Heart right ventricle (tissue), 16 donors: ENCODE results near the gene MEGF10. TPM values are rescaled to one million over a fixed set of nuclear protein-coding genes. Genes with fewer than 3 reads are reported as not detected.

Experiments
- ATAC-seq, 8 donors: fragments of 200-7000 bp; cut with Tn5 transposase; one replicate each; pipeline ENCODE4 v1.9.1; 2020; ENCODE audit warnings: mild to moderate bottlenecking in 8 of 8, moderate library complexity in 8 of 8, moderate number of reproducible peaks in 1 of 8
- DNase-seq, 2 donors: peaks; one replicate each; pipeline ENCODE4 v3.0.0-alpha.2; 2020
- H3K27ac ChIP-seq, 10 donors: fragments of 200-600 bp; sonication (generic) in 2 of 10; one replicate each; pipeline versions ENCODE4 v1.5.0 to v1.8.0; 2020 to 2022; ENCODE audit warnings: mild to moderate bottlenecking in 3 of 10
- H3K27me3 ChIP-seq, 7 donors: fragments of 200-600 bp; one replicate each; pipeline ENCODE4 v1.8.0; 2021 to 2022; ENCODE audit warnings: mild to moderate bottlenecking in 2 of 7
- H3K36me3 ChIP-seq, 9 donors: fragments of 200-600 bp; sonication (generic) in 1 of 9; one replicate each; pipeline versions ENCODE4 v1.5.0 to v1.8.0; 2020 to 2022; ENCODE audit warnings: mild to moderate bottlenecking in 2 of 9
- H3K4me1 ChIP-seq, 9 donors: fragments of 200-600 bp; sonication (generic) in 1 of 9; one replicate each; pipeline versions ENCODE4 v1.5.0 to v1.8.0; 2020 to 2022; ENCODE audit warnings: mild to moderate bottlenecking in 4 of 9
- H3K4me3 ChIP-seq, 10 donors: fragments of 200-600 bp; sonication (generic) in 2 of 10; one replicate each; pipeline versions ENCODE4 v1.5.0 to v1.8.0; 2020 to 2022; ENCODE audit warnings: mild to moderate bottlenecking in 7 of 10, moderate library complexity in 2 of 10
- H3K9me3 ChIP-seq, 11 donors: fragments of 200-600 bp in 10 of 11; sonication (generic) in 2 of 11; one replicate each; pipeline versions ENCODE4 v1.5.0 to v1.8.0; 2013 to 2022; ENCODE audit warnings: mild to moderate bottlenecking in 2 of 11, control low read depth in 1 of 11, moderate library complexity in 1 of 11
- CTCF ChIP-seq, 9 donors: fragments of 200-600 bp; sonication (generic) in 2 of 9; IDR thresholded peaks; one replicate each; pipeline versions ENCODE4 v1.5.0 to v1.8.0; 2021 to 2022; ENCODE audit warnings: antibody characterized with exemption in 9 of 9, mild to moderate bottlenecking in 5 of 9, moderate library complexity in 1 of 9
- WGBS, 2 donors: extraction: QIAGEN DNeasy Blood & Tissue Kit; methylation state at CpG; one replicate each; pipeline ENCODE4 v1.1.7; 2013; ENCODE audit warnings: inconsistent platforms in 1 of 2; 5-methylcytosine and 5-hydroxymethylcytosine counted together
- intact Hi-C, 10 donors: fragments of 100-400 bp; cut with DNase I; formaldehyde crosslinking; loops; one replicate each; pipeline versions ENCODE4 v1.11.1 to v1.14.2; 2022
- long read RNA-seq, 3 donors: library from polyadenylated mRNA; unstranded; transcript quantifications; one replicate each; pipeline ENCODE4 v2.0.0, GENCODE V29; 2020 to 2021
- polyA plus RNA-seq, 2 donors: library from polyadenylated mRNA; stranded (reverse); fragments of 200-250 nt; gene quantifications; one replicate each; pipeline ENCODE4 v1.2.3, GENCODE V29; 2013
- total RNA-seq, 10 donors: library from RNA; stranded (reverse); fragmentation: NEBNext Ultra II Directional in 3 of 10; extraction: Animal tissue kit (Norgen Biotek cat#: 25700) in 3 of 10; gene quantifications; one replicate each; pipeline versions ENCODE4 v1.2.1 to v1.2.4, GENCODE V29; 2021 to 2023
- donor health status: Arrhythmogenic right ventricular cardiomyopathy.
- donor health status: ischemic (EF 13 %, LVEDD 7.1; RV severe dilation, severe dysfunction).
- donor health status: healthy with polysubstance abuse.
- donor health status: DM: no; HTN: yes; CAD: no.
- donor health status: DM: no; HTN: no; CAD: no.
- donor health status: ischemic (EF 25% LVEDD 6.9; RV normal size, moderate dysfunction).
- donor health status: ischemic (EF 25% LVEDD 5.7; RV mildly dilated, moderate dysfunction).
- donor health status: healthy.
- donor health status: DM: yes; HTN: yes; CAD: no.
- donor health status: Ischemic cardiomyopathy.
- donor health status: ischemic (EF 35%, LVEDD 5.7; RV mildly dilated, moderate dysfunction).
- donor health status: nonischemic (EF 11% LVEDD 7.7; RV severe dilation, severe dysfunction).
- donor health status: DM: yes; HTN: yes; CAD: no.
- donor health status: PGD.
- donor health status: ischemic (EF 29% LVEDD 5.4; RV normal size, mild dysfunction).
- donor health status: nonischemic (EF 23%, LVEDD 6.1; RV moderate dilation, normal function).

MEGF10 gene
- 1 to 10 TPM in 1 of 10 donors, under 1 TPM in 8, not detected in 1; 0.02 to 1.0 (median 0.38) TPM for total RNA-seq
- under 1 TPM; 0.10 to 0.15 TPM for polyA plus RNA-seq
- long read RNA-seq, donor 1: 0 reads
- long read RNA-seq, donor 2: 0 reads
- long read RNA-seq, donor 3: 0 reads

GRCh38 chr5:127290019-127290945 lies at the start of gene MEGF10:
MEGF10 (plus strand) TSS chr5:127290796; CDS start chr5:127331309, 40,513 bp downstream.
- Histone ChIP-seq H3K4me1 (peaks cover 0 to 12% (median 5%) of the 10 kb centered on the region in 9 donors), H3K27me3 (peaks cover 0 to 82% (median 51%) of the 10 kb centered on the region in 7 donors), H3K36me3 (no peaks in the 10 kb centered on the region), H3K4me3 (peak within 1 kb of the TSS in 9 of 10 donors; percentile 17 to 51 (median 36)), H3K9me3 (peaks cover 0 to 9% (median 0%) of the 10 kb centered on the region in 11 donors), H3K27ac (no peak within 1 kb of the TSS)
- intact Hi-C loops: loop anchor here in 9 of 10 donors (1.0 to 10.0 kb wide), 8 partner anchors 152 to 203 kb away; no protein-coding TSS in a partner anchor
- peak; percentile 51 to 85 (median 70) for ATAC-seq
- peak; percentile 21 to 35 for DNase-seq
- 1% methylated on average over 61 of the region's 61 CpGs for WGBS, 2 donors
- TF ChIP-seq CTCF (IDR thresholded peaks at IDR 0.05): peak; percentile 39 to 74 (median 63)

DNA sequence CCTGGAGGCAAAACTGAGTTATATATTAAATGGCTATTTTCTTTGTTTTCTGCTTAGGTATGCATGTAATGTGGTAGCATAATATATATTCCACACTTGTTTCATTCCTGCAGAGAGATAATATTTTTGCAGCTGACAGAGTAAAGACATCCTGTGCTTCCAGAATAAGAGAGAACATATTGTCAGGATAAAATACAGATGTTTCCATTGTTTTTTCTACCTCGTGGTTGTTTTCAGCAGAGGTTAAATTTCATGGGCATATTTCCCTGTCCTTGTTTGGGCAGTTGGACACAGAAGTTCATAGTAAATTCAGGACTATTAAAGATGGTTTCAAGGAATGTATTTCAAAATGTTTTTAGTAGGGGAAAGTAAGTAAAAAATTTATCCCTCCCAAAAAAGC lies 47.6 kb upstream of the MEGF10 start:
- no peak overlapping the region for H3K27ac ChIP-seq
- no peak for ATAC-seq
- H3K4me3 ChIP-seq: no peak overlapping the region
- intact Hi-C loops: no loop called here
- DNase-seq: no peak
- no peak for TF ChIP-seq CTCF (IDR thresholded peaks at IDR 0.05)
- no peaks in the 10 kb centered on the region for H3K4me1 ChIP-seq
- H3K27me3 ChIP-seq: peaks cover 0 to 6% (median 0%) of the 10 kb centered on the region in 7 donors
- H3K9me3 ChIP-seq: peaks cover 0 to 16% (median 2%) of the 10 kb centered on the region in 11 donors
- no peaks in the 10 kb centered on the region for H3K36me3 ChIP-seq
- WGBS, 2 donors: 25 to 35% methylated on average over 1 of the region's 1 CpG

DNA sequence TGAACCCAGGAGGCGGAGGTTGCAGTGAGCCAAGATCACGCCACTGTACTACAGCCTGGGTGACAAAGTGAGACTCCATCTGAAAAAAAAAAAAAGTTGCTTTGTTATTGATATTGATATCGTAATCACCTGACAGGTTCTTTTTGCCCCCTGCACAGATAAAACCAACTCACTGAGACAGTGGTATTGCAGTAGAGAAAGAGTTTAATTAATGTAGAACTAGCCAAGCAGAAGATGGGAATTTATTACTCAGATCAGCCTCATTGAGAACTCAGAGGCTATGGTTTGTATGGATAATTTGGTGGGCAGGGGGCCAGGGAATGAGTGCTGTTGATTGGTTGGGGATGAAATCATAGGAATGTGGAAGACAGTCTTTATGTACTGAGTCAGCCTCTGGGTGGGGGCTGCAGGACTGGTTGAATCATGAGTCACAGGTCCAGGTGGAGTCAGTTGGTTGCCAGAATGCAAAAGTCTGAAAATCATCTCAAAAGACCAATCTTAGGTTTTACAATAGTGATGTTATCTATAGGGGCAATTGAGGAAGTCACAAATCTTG lies 35.8 kb upstream of the MEGF10 start:
- H3K27me3 ChIP-seq: no peaks in the 10 kb centered on the region
- H3K36me3 ChIP-seq: no peaks in the 10 kb centered on the region
- no peak overlapping the region for H3K27ac ChIP-seq
- H3K4me3 ChIP-seq: no peak overlapping the region
- H3K9me3 ChIP-seq: peaks cover 0 to 27% (median 15%) of the 10 kb centered on the region in 11 donors
- TF ChIP-seq CTCF (IDR thresholded peaks at IDR 0.05): no peak
- intact Hi-C loops: no loop called here
- WGBS, 2 donors: 98% methylated on average over 3 of the region's 3 CpGs
- no peaks in the 10 kb centered on the region for H3K4me1 ChIP-seq
- DNase-seq: no peak
- ATAC-seq: no peak

- Histone ChIP-seq H3K9me3 (peaks cover 0 to 27% (median 15%) of the 10 kb centered on the region in 11 donors), H3K4me1 (no peaks in the 10 kb centered on the region), H3K27ac (no peak overlapping the region), H3K4me3 (no peak overlapping the region), H3K36me3 (no peaks in the 10 kb centered on the region), H3K27me3 (no peaks in the 10 kb centered on the region)
- TF ChIP-seq CTCF (IDR thresholded peaks at IDR 0.05): no peak
- ATAC-seq (no peak), DNase-seq (no peak)
- intact Hi-C loops: no loop called here
- 84% methylated on average over 2 of the region's 2 CpGs for WGBS, 2 donors
Observed at GRCh38 chr5:127256886-127257597, 33.6 kb upstream of the MEGF10 start.
